HepG2 (cell line): ENCODE measurements around the gene DOK4. TPM values are rescaled to one million over a fixed set of nuclear protein-coding genes. Genes with fewer than 3 reads are reported as not detected.
A peak's percentile ranks its signal among the peaks of the same experiment; 100 is the strongest.

ENCODE experiments used
- AGO2 ChIP-seq: fragments of 200-400 bp; formaldehyde crosslinking; optimal IDR thresholded peaks from 2 replicates; pipeline ENCODE3; 2017; ENCODE audit warnings: mild to moderate bottlenecking, low read depth, low read length, moderate library complexity
- ARNTL ChIP-seq: sonication (generic); formaldehyde crosslinking; IDR thresholded peaks from 2 replicates; pipeline ENCODE4 v1.4.0; 2020; ENCODE audit warnings: mild to moderate bottlenecking, missing genetic modification reagents
- ATF5 ChIP-seq: sonication (generic); formaldehyde crosslinking; IDR thresholded peaks from 2 replicates; pipeline ENCODE4 v1.4.0; 2020; ENCODE audit warnings: mild to moderate bottlenecking, low read depth, missing genetic modification reagents
- CCDC6 ChIP-seq: sonication (generic); formaldehyde crosslinking; IDR thresholded peaks from 2 replicates; pipeline ENCODE4 v1.8.1; 2022; ENCODE audit warnings: mild to moderate bottlenecking, missing genetic modification reagents, moderate library complexity
- E2F1 ChIP-seq: sonication (generic); formaldehyde crosslinking; IDR thresholded peaks from 2 replicates; pipeline ENCODE4 v1.5.0; 2020; ENCODE audit warnings: missing genetic modification reagents
- FOXA1 ChIP-seq, 2 experiments: fragments of 450-650 bp in 1 of 2; sonication (generic) in 1 of 2; formaldehyde crosslinking in 1 of 2; IDR thresholded peaks; 2 replicates each; pipeline versions ENCODE4 v1.4.0 to v1.6.1; 2016 to 2020; ENCODE audit warnings: missing genetic modification reagents in 1 of 2
- IKZF4 ChIP-seq: sonication (generic); formaldehyde crosslinking; IDR thresholded peaks from 2 replicates; pipeline ENCODE4 v1.5.1; 2020; ENCODE audit warnings: borderline replicate concordance, mild to moderate bottlenecking, low read depth, missing genetic modification reagents; ENCODE audit errors: not compliant biosample characterization
- KDM5A ChIP-seq: fragments of 200-600 bp; sonication (generic); IDR thresholded peaks from 2 replicates; pipeline ENCODE4 v1.7.0; 2018; ENCODE audit warnings: antibody characterized with exemption, mild to moderate bottlenecking, low read length, borderline replicate concordance
- NFATC3 ChIP-seq: sonication (generic); formaldehyde crosslinking; IDR thresholded peaks from 2 replicates; pipeline ENCODE4 v1.5.1; 2020; ENCODE audit warnings: mild to moderate bottlenecking, missing genetic modification reagents
- NFKBIZ ChIP-seq: IDR thresholded peaks from 2 replicates; pipeline ENCODE4 v1.6.1; 2018; ENCODE audit warnings: missing genetic modification reagents, missing compliant biosample characterization
- SMAD9 ChIP-seq: sonication (generic); formaldehyde crosslinking; IDR thresholded peaks from 2 replicates; pipeline ENCODE4 v1.5.1; 2020; ENCODE audit warnings: mild to moderate bottlenecking, missing genetic modification reagents
- SNAI1 ChIP-seq: sonication (generic); formaldehyde crosslinking; IDR thresholded peaks from 2 replicates; pipeline ENCODE4 v1.5.0; 2020; ENCODE audit warnings: mild to moderate bottlenecking, missing genetic modification reagents, borderline replicate concordance
- ZBTB46 ChIP-seq: sonication (generic); formaldehyde crosslinking; IDR thresholded peaks from 2 replicates; pipeline ENCODE4 v1.4.0; 2020; ENCODE audit warnings: mild to moderate bottlenecking, missing genetic modification reagents, borderline replicate concordance
- ZMAT3 ChIP-seq: sonication (generic); formaldehyde crosslinking; conservative IDR thresholded peaks from 2 replicates; pipeline ENCODE4 v1.7.0; 2021; ENCODE audit warnings: missing genetic modification reagents
- ZNF17 ChIP-seq: sonication (generic); formaldehyde crosslinking; IDR thresholded peaks from 2 replicates; pipeline ENCODE4 v1.5.0; 2020; ENCODE audit warnings: mild to moderate bottlenecking, missing genetic modification reagents
- ZNF337 ChIP-seq: sonication (generic); formaldehyde crosslinking; IDR thresholded peaks from 2 replicates; pipeline ENCODE4 v1.5.1; 2020; ENCODE audit warnings: missing genetic modification reagents, low read depth, mild to moderate bottlenecking, borderline replicate concordance
- ZNF576 ChIP-seq: sonication (generic); formaldehyde crosslinking; IDR thresholded peaks from 2 replicates; pipeline ENCODE4 v1.4.0; 2020; ENCODE audit warnings: mild to moderate bottlenecking, missing genetic modification reagents
- ZNF597 ChIP-seq: sonication (generic); formaldehyde crosslinking; IDR thresholded peaks from 2 replicates; pipeline ENCODE4 v1.5.0; 2020; ENCODE audit warnings: missing genetic modification reagents
- ZNF737 ChIP-seq: sonication (generic); formaldehyde crosslinking; IDR thresholded peaks from 2 replicates; pipeline ENCODE4 v1.5.0; 2020; ENCODE audit warnings: missing genetic modification reagents, mild to moderate bottlenecking, borderline replicate concordance
- ZSCAN31 ChIP-seq: sonication (generic); formaldehyde crosslinking; IDR thresholded peaks from 2 replicates; pipeline ENCODE4 v1.5.0; 2020; ENCODE audit warnings: low read depth, mild to moderate bottlenecking, missing genetic modification reagents
- polyA plus RNA-seq, 8 experiments: library from polyadenylated mRNA; depleted of rRNA in 3 of 8; stranded (reverse) in 7 of 8; unstranded in 1 of 8; fragments of >200 nt; fragmentation: Illumina TruSeq in 4 of 8; extraction: Trizol in 4 of 8; gene quantifications; 2 replicates each; pipeline versions ENCODE4 v1.2.1 to v1.2.3, GENCODE V29; 2011 to 2016; ENCODE audit warnings: low read depth in 4 of 8, missing spikeins in 1 of 8, mixed read lengths in 1 of 8; ENCODE audit not compliant: insufficient read depth in 1 of 8
- total RNA-seq, 5 experiments: library from RNA; depleted of rRNA; stranded (reverse); fragments of >200 nt; fragmentation: Illumina TruSeq; extraction: Trizol; gene quantifications; 2 replicates each; pipeline ENCODE4 v1.2.3, GENCODE V29; 2016; ENCODE audit warnings: low read depth in 1 of 5

Gene DOK4
- total and polyA plus RNA-seq, 2 of the 13 experiments (the other 11 are each of a cell fraction or from before 2014, with no cell fraction given) = 52.7 to 70.0 TPM

GRCh38 chr16:57462978-57463362 is 23.3 kb downstream of the DOK4 start (continued):
- no peak for TF ChIP-seq NFKBIZ (CRISPR knock-in tag)
- TF ChIP-seq E2F1 (CRISPR knock-in tag) = no peak
- TF ChIP-seq ZNF597 = no peak
- TF ChIP-seq AGO2 = peak; percentile 31
- TF ChIP-seq ZNF737 (CRISPR knock-in tag) = 0 out of 2 replicates have a peak, but pooled peaks have one; percentile 6
- TF ChIP-seq FOXA1 (IDR thresholded peaks at IDR 0.05) = no peak
- no peak for TF ChIP-seq FOXA1 (CRISPR knock-in tag; IDR thresholded peaks at IDR 0.05)
- peak; percentile 70; the same call in 1 of the 2 replicates for TF ChIP-seq SMAD9 (CRISPR knock-in tag)
- TF ChIP-seq IKZF4 (CRISPR knock-in tag) = peak; percentile 66
- TF ChIP-seq ZNF576 (CRISPR knock-in tag) = no peak
- TF ChIP-seq ZMAT3 (CRISPR knock-in tag) = 0 out of 2 replicates have a peak, but pooled peaks have one; percentile 7
- no peak for TF ChIP-seq ZBTB46 (CRISPR knock-in tag)
- no peak for TF ChIP-seq CCDC6 (CRISPR knock-in tag)
- TF ChIP-seq ZNF337 = 0 out of 2 replicates have a peak, but pooled peaks have one; percentile 14
- no peak for TF ChIP-seq ZNF17 (CRISPR knock-in tag)
- TF ChIP-seq ATF5 = peak; percentile 1; the same call in 1 of the 2 replicates
- peak; percentile 22; the same call in 1 of the 2 replicates for TF ChIP-seq ZSCAN31 (CRISPR knock-in tag)
- peak; percentile 39; the same call in 1 of the 2 replicates for TF ChIP-seq KDM5A
- TF ChIP-seq NFATC3 (CRISPR knock-in tag) = 0 out of 2 replicates have a peak, but pooled peaks have one; percentile 69
- no peak for TF ChIP-seq ARNTL (CRISPR knock-in tag)
- TF ChIP-seq SNAI1 (CRISPR knock-in tag) = 0 out of 2 replicates have a peak, but pooled peaks have one; percentile 12
